ENCODE measurements around the gene LRRC4C.

The LRRC4C gene

GRCh38 chr11:40280159-40281051 lies 1179.0 kb downstream of the LRRC4C start:
- DNase-seq = no peak

GRCh38 chr11:40276960-40277359 lies 1182.5 kb downstream of the LRRC4C start:
- no peak for DNase-seq

GRCh38 chr11:40274017-40274416 lies 1185.4 kb downstream of the LRRC4C start:
- DNase-seq = no peak

- DNase-seq = no peak
Measured at GRCh38 chr11:40273192-40273732, 1186.2 kb downstream of the LRRC4C start.

GRCh38 chr11:40271361-40271760 lies 1188.1 kb downstream of the LRRC4C start:
- no peak for DNase-seq

- no peak for DNase-seq
Measured at GRCh38 chr11:40269865-40270264, 1189.6 kb downstream of the LRRC4C start.

GRCh38 chr11:40268551-40268950 lies 1190.9 kb downstream of the LRRC4C start:
- DNase-seq = no peak

- DNase-seq = no peak
Measured at GRCh38 chr11:40255457-40255856, 1204.0 kb downstream of the LRRC4C start.

GRCh38 chr11:40253166-40253565 lies 1206.3 kb downstream of the LRRC4C start:
- no peak for DNase-seq

GRCh38 chr11:40252236-40252635 lies 1207.2 kb downstream of the LRRC4C start:
- no peak for DNase-seq

GRCh38 chr11:40246983-40247382 lies 1212.5 kb downstream of the LRRC4C start:
- DNase-seq = no peak

- no peak for DNase-seq
Measured at GRCh38 chr11:40241524-40242051, 1217.9 kb downstream of the LRRC4C start.

GRCh38 chr11:40240284-40240683 lies 1219.2 kb downstream of the LRRC4C start:
- no peak for DNase-seq

- DNase-seq = no peak
Measured at GRCh38 chr11:40236526-40236925, 1222.9 kb downstream of the LRRC4C start.

GRCh38 chr11:40235841-40236240 lies 1223.6 kb downstream of the LRRC4C start:
- DNase-seq = no peak

GRCh38 chr11:40230821-40231220 lies 1228.6 kb downstream of the LRRC4C start:
- DNase-seq = no peak

GRCh38 chr11:40228662-40229061 lies 1230.8 kb downstream of the LRRC4C start:
- DNase-seq = no peak

- DNase-seq = no peak
Measured at GRCh38 chr11:40227730-40228129, 1231.7 kb downstream of the LRRC4C start.

- DNase-seq = no peak
Measured at GRCh38 chr11:40226654-40227053, 1232.8 kb downstream of the LRRC4C start.

- DNase-seq = no peak
Measured at GRCh38 chr11:40223596-40224330, 1235.7 kb downstream of the LRRC4C start.

GRCh38 chr11:40219401-40219800 lies 1240.1 kb downstream of the LRRC4C start:
- DNase-seq = no peak

- DNase-seq = no peak
Measured at GRCh38 chr11:40215556-40215955, 1243.9 kb downstream of the LRRC4C start.

GRCh38 chr11:40207416-40207815 lies 1252.0 kb downstream of the LRRC4C start:
- no peak for DNase-seq

GRCh38 chr11:40204228-40204627 lies 1255.2 kb downstream of the LRRC4C start:
- DNase-seq = no peak

All from NCI-H510A treated with DMSO at 0.1 percent for 48 hours (cell line).